ENCODE data around the gene CCDC88B. TPM values are rescaled to one million over a fixed set of nuclear protein-coding genes. Genes with fewer than 3 reads are reported as not detected.

Gene CCDC88B
- total and polyA plus RNA-seq, 2 of the 8 experiments (the other 6 are each of a cell fraction or from before 2014, with no cell fraction given), result 5.9 to 12.5 TPM

DNA sequence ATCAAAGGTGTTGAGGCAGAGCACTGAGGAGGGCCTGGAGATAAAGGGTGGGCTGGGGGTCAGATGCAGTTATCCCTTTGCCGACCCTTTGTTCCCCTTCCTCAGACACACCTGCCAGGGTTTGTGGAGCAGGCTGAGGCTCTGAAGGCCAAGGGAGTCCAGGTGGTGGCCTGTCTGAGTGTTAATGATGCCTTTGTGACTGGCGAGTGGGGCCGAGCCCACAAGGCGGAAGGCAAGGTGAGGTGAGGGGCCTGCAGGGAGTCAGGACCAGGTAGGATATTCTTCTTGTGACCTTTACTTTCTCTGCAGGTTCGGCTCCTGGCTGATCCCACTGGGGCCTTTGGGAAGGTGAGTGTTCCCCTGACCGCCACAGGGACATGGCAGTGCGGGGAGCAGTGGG, 19.4 kb upstream of the CCDC88B start:
- H2BK20ac ChIP-seq (ENCODE audit: low read length), result no peak overlapping the region
- no peak overlapping the region for H3K14ac ChIP-seq (ENCODE audit: insufficient read length)
- peaks cover 1 to 13% (median 7%) of the 10 kb centered on the region in 4 experiments; a peak in 6 of 7 replicates for H3K4me1 ChIP-seq (replicated peaks in 1 of 4; ENCODE audit: control insufficient read depth in 3 of 4, insufficient read depth in 4 of 4, low read length in 3 of 4)
- no peak overlapping the region for H2BK15ac ChIP-seq (ENCODE audit: low read length)
- no peak overlapping the region for H2BK120ac ChIP-seq (replicated peaks; ENCODE audit: low read depth, low read length)
- no peak overlapping the region for H3K27ac ChIP-seq (ENCODE audit: low read depth, low read length)
- H3K9me3 ChIP-seq (ENCODE audit: insufficient read depth in 2 of 2, low read depth in 1 of 2, low read length in 1 of 2), result no peaks in the 10 kb centered on the region
- H3K4ac ChIP-seq (replicated peaks; ENCODE audit: insufficient read length, low read depth, low read length), result no peak overlapping the region
- H4K20me1 ChIP-seq (replicated peaks in 1 of 2; ENCODE audit: control insufficient read depth in 1 of 2, insufficient read depth in 2 of 2, low read length in 2 of 2), result peaks cover 0 to 3% of the 10 kb centered on the region in 2 experiments
- DNase-seq (ENCODE audit: low read depth in 1 of 2, low spot score in 2 of 2) (no peak), FAIRE-seq (no peak)
- no peak overlapping the region for H3K9ac ChIP-seq (replicated peaks in 1 of 4; ENCODE audit: extremely low read depth in 1 of 4, low read depth in 3 of 4, low read length in 3 of 4)
- no peak overlapping the region for H4K5ac ChIP-seq (ENCODE audit: insufficient read length, low read depth, low read length)
- no peak overlapping the region for H2BK5ac ChIP-seq (ENCODE audit: low read depth, low read length)
- H2BK12ac ChIP-seq (ENCODE audit: low read depth, low read length), result no peak overlapping the region
- H2AK5ac ChIP-seq (ENCODE audit: low read depth, low read length), result no peak overlapping the region
- no peak overlapping the region for H4K8ac ChIP-seq (ENCODE audit: extremely low read depth, insufficient read depth, low read length)
- no peak overlapping the region for H3K4me2 ChIP-seq (ENCODE audit: insufficient read depth in 1 of 2, low read depth in 2 of 2, low read length in 2 of 2)
- H3K79me2 ChIP-seq (ENCODE audit: control insufficient read depth in 1 of 2, insufficient read depth in 2 of 2, low read length in 2 of 2), result peaks cover 0 to 15% of the 10 kb centered on the region in 2 experiments; a peak in 1 of 4 replicates
- ChIA-PET CTCF (ENCODE audit: partially characterized antibody) (interaction anchor here (1.8 to 20.8 kb wide), 2 partner anchors 17 to 20 kb away, joined by 4 to 614 read pairs; partner anchors contain the start of gene CCDC88B), POLR2A (ENCODE audit: partially characterized antibody) (interaction anchor here (0.6 to 6.6 kb wide), 4 partner anchors 9 to 24 kb away, joined by 3 to 38 read pairs (median 8); no protein-coding TSS in a partner anchor)
- 90% methylated on average over 7 of the region's 7 CpGs; no CpG with 5 or more reads in 1 of the 2 experiments for WGBS, 2 experiments (ENCODE audit: extremely low coverage in 1 of 2, insufficient coverage in 1 of 2, insufficient read length in 1 of 2, insufficient replicate concordance in 2 of 2, low coverage in 1 of 2, low lambda C conversion rate in 2 of 2, missing lambda C conversion rate in 1 of 2)
- no peak overlapping the region for H3K18ac ChIP-seq (ENCODE audit: extremely low read depth, low read length)
- H3K27me3 ChIP-seq (replicated peaks in 1 of 4; ENCODE audit: control insufficient read depth in 3 of 4, extremely low read depth in 1 of 4, insufficient read depth in 3 of 4, low read length in 3 of 4), result no peaks in the 10 kb centered on the region
- TF ChIP-seq, protein P1, sequence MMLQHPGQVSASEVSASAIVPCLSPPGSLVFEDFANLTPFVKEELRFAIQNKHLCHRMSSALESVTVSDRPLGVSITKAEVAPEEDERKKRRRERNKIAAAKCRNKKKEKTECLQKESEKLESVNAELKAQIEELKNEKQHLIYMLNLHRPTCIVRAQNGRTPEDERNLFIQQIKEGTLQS (IDR thresholded peaks at IDR 0.05; ENCODE audit: insufficient read depth, low read depth, low read length), result no peak
- no peak for TF ChIP-seq HDAC6 (IDR thresholded peaks at IDR 0.05; ENCODE audit: low read depth, low read length)
- no peak for TF ChIP-seq GABPA (IDR thresholded peaks at IDR 0.05; ENCODE audit: borderline replicate concordance, insufficient read depth, low read length)
- no peak for TF ChIP-seq HDAC2 (IDR thresholded peaks at IDR 0.05; ENCODE audit: borderline replicate concordance in 1 of 2, low read depth in 2 of 2, low read length in 2 of 2)
- TF ChIP-seq SP4 (IDR thresholded peaks at IDR 0.05; ENCODE audit: low read length), result no peak
- no peak for TF ChIP-seq RXRA (IDR thresholded peaks at IDR 0.05; ENCODE audit: insufficient read depth, low read depth, low read length)
- peaks cover 7% of the 10 kb centered on the region; the same call in 1 of the 2 replicates for H3K79me1 ChIP-seq (ENCODE audit: low read depth, low read length)
- H4K91ac ChIP-seq (replicated peaks; ENCODE audit: insufficient read length, low read length), result no peak overlapping the region
- H3K56ac ChIP-seq (replicated peaks; ENCODE audit: insufficient read length, low read depth, low read length), result no peak overlapping the region
- no peak overlapping the region for H3K4me3 ChIP-seq (ENCODE audit: extremely low read depth in 1 of 4, insufficient read depth in 2 of 4, low read depth in 3 of 4, low read length in 4 of 4)
- no peak overlapping the region for H3K23ac ChIP-seq (ENCODE audit: insufficient read length)
- H3K36me3 ChIP-seq (ENCODE audit: control insufficient read depth in 2 of 4, insufficient read depth in 4 of 4, low read length in 3 of 4), result peaks cover under 1 to 20% (median 4%) of the 10 kb centered on the region in 4 experiments; a peak in 6 of 8 replicates
- H2AFZ ChIP-seq (ENCODE audit: low read length), result no peak overlapping the region
- H3K23me2 ChIP-seq (ENCODE audit: low read depth, low read length), result peaks cover 5% of the 10 kb centered on the region; the same call in 1 of the 2 replicates

Measured in H1 (cell line).